ENCODE measurements around the gene ZNF628. TPM values are rescaled to one million over a fixed set of nuclear protein-coding genes. Genes with fewer than 3 reads are reported as not detected.

The ZNF628 gene
- total RNA-seq, 3 donors from 2014 or later: 6.8 to 11.1 (median 7.9) TPM

DNA sequence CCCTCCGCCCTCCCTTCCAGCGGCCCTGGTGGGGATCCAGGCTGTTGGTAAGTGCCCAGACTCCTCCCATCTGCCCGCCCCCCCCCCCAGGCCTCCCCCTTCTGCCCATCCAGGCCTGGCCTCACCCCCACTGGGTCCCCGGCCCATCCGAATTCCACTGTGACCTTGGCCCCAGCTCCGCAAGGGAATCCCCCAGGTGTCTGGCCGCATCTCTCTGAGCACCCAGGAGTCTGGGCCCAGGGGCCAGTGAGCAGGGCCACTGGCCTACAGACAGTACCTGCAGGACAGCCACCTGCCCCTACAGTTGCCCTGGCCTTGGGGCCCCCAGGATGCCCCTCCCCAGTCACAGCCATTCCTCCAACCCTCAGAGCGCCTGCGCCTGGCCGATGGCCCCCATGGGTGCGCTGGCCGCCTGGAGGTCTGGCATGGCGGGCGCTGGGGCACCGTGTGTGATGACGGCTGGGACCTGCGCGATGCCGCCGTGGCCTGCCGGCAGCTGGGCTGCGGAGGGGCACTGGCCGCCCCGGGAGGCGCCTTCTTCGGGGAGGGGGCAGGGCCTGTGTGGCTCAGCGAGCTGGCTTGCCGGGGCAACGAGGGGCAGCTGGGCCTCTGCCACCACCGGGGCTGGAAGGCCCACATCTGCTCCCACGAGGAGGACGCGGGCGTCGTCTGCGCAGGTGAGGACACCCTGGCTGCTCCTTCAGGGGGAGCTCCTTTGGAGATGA lies 12.7 kb downstream of the ZNF628 start:
- intact Hi-C loops (cut with DNase I, micrococcal nuclease): no loop called here
- TF ChIP-seq CTCF (IDR thresholded peaks at IDR 0.05): no peak
- H3K4me3 ChIP-seq: no peak overlapping the region
- DNase-seq: peak in 1 of 3 donors; percentile 50
- ATAC-seq: no peak
- no peaks in the 10 kb centered on the region for H3K9me3 ChIP-seq
- no peaks in the 10 kb centered on the region for H3K36me3 ChIP-seq (ENCODE audit: low read depth)
- H3K4me1 ChIP-seq (ENCODE audit: low read depth): peaks cover 12% of the 10 kb centered on the region

DNA sequence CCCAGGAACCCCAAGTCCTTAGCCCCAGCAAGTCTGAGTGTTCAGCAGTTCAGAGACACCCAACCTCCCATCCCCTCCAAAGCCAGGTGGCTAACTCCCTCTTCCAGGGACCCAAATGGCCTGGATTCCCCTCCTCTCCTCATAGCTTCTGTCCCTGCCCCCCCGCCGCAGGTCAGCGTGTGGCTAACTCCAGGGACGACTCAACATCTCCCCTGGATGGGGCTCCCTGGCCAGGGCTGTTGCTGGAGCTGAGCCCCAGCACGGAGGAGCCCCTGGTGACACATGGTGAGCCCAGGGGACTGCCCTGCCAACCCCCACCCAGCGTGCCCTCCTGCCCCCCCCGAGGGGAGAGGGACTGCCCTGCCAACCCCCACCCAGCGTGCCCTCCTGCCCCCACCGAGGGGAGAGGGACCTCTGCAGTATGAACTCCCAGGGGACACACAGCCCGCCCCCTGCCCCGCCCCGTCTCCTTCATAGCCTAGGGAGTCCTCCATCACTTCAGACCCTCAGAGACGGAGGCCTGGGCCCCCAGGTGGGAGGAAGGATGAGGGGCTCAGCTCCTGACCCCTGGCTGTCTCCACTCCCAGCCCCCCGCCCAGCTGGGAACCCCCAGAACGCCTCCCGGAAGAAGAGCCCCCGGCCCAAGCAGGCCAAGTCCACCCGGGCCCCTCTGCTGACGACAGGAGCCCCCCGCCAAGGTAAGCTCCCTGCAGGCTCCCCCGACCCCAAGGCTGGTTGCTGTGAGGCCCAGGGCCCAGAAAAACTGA lies 13.5 kb downstream of the ZNF628 start:
- Histone ChIP-seq H3K4me3 (no peak overlapping the region), H3K4me1 (ENCODE audit: low read depth) (peaks cover 5% of the 10 kb centered on the region), H3K36me3 (ENCODE audit: low read depth) (no peaks in the 10 kb centered on the region), H3K9me3 (no peaks in the 10 kb centered on the region)
- ATAC-seq: no peak
- intact Hi-C loops (cut with DNase I, micrococcal nuclease): no loop called here
- no peak for TF ChIP-seq CTCF (IDR thresholded peaks at IDR 0.05)
- peak in 1 of 3 donors; percentile 53 for DNase-seq

DNA sequence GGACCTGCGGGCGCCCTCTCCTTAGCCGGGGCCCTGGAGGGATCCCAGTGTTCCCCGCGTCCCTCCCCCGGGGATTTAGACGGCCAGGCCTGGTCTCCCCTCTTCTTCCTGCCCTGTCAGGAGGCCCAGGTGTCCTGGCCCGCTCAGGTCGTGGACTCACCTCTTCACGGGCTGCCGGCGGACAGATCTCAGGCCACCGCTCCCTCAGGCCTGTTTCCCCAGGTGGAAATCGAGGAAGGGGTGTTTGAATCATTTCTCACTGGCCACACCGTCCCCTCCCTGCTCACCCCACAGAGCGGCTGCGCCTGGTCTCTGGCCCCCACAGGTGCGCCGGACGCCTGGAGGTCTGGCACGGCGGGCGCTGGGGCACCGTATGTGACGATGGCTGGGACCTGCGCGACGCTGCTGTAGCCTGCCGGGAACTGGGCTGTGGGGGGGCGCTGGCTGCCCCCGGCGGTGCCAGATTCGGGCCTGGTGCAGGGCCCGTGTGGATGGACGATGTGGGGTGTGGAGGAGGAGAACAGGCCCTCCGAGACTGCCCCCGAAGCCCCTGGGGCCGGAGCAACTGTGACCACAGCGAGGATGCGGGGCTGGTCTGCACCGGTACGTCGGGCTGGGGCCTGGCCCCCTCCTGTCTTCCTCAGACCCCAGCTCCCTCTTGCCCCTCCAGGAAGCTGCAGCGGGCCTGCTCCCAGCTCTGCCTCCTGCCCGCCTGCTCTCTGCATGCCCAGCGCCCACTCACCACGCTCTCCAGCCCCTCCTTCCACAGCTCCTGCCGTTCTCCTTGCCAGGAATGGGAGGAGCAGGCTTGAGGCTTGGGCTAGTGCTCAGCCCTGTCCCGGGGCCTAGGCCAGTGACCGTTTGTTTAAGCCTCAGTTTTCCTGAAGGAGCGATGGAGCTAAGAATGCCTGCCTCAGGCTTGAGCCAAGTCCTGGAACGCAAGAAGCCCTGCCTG lies 14.3 kb downstream of the ZNF628 start:
- Histone ChIP-seq H3K9me3 (no peaks in the 10 kb centered on the region), H3K4me3 (no peak overlapping the region), H3K36me3 (ENCODE audit: low read depth) (no peaks in the 10 kb centered on the region), H3K4me1 (ENCODE audit: low read depth) (peaks cover 4% of the 10 kb centered on the region)
- intact Hi-C loops (cut with DNase I, micrococcal nuclease): no loop called here
- peak in 1 of 3 donors; percentile 48 for DNase-seq
- TF ChIP-seq CTCF (IDR thresholded peaks at IDR 0.05): no peak
- no peak for ATAC-seq

DNA sequence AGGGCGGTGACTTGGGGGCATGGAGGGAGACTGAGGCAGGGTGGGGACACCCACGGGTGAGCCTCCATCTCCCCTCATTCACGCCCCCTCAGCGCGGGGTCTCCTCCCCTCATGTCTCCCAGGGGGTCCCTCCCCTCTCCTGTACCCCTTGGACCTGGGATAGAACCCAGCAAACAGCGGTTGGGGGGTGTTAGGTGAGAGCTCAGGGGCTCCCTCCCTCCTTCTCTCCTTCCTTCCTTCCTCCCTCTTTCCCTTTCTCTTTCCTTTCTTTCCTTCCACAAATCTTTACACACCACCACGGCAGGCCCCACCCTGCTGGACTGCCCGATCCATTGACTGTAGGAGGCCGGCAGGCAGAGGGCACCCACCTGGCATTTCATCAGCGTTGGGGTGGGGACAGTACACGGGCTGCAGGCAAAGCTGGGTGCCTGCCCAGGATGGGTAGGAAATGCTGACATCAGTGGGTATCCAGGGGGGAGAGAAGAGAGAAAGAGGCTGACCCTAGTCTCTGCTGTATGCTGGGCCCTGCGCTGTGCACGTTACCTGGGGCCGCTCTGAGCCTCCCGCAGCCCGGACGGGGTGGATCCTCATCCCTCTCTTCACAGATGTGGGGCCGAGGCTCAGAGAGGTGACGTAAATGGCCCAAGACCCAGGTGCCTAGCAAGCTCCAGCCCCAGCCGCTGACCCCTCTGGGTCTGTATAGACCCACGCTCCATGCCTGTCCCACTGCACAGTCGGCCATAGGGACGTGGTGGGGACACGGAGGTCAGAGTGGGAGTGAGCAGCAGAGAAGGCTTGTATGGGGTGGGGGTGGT lies 15.3 kb downstream of the ZNF628 start:
- ATAC-seq: no peak
- H3K4me3 ChIP-seq: no peak overlapping the region
- intact Hi-C loops (cut with DNase I, micrococcal nuclease): no loop called here

More for the DNA sequence above, 15.3 kb downstream of the ZNF628 start:
- no peak for DNase-seq
- Histone ChIP-seq H3K9me3 (no peaks in the 10 kb centered on the region), H3K4me1 (ENCODE audit: low read depth) (no peaks in the 10 kb centered on the region), H3K36me3 (ENCODE audit: low read depth) (no peaks in the 10 kb centered on the region)
- no peak for TF ChIP-seq CTCF (IDR thresholded peaks at IDR 0.05)
